Measurements from ENCODE around the gene RACGAP1.

The RACGAP1 gene

DNA sequence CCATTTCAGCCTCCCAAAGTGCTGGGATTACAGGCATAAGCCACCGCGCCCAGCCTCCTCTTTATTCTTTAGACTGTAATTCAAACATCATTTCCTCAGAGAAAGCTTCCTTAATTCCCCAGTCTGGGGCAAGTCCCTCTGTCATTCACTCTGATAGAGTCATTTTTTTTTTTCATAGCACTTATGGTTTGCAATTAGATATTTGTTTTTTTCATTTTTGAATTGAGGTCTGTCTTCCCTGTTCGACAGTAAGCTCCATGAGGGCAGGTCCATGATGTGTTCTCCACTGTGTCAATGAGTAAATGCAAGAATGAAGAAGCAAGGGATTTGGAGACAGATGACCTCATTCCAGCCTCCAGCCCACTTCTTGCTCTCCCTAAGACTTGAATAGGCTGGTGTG lies 44.2 kb upstream of the RACGAP1 start:
- POLR2A ChIA-PET, result no interaction called here
- CTCF ChIA-PET, result interaction anchor here (0.7 to 2.7 kb wide), 5 partner anchors 9 to 102 kb away, joined by 3 to 32 read pairs (median 8); no protein-coding TSS in a partner anchor

DNA sequence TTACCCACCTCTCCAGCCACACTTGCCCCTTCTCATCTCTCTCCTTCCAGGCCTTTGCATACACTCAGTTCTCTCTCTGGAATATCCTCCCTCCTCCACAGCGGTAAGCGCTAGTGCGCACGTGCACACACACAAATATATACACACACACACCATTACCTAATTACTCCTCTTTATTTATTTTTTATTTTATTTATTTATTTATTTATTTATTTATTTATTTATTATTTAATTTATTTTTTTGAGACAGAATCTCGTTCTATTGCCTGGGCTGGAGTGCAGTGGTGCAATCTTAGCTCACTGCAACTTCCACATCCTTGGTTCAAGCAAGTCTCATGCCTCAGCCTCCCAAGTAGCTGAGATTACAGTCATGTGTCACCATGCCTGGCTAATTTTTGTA lies 43.8 kb upstream of the RACGAP1 start:
- POLR2A ChIA-PET, result no interaction called here
- CTCF ChIA-PET, result interaction anchor here (0.7 to 2.7 kb wide), 3 partner anchors 95 to 107 kb away, joined by 3 to 32 read pairs (median 3); no protein-coding TSS in a partner anchor
- TF ChIP-seq FOXM1 (IDR thresholded peaks at IDR 0.05; ENCODE audit: borderline replicate concordance) (no peak), L3MBTL2 (conservative IDR thresholded peaks at IDR 0.05) (no peak), SUZ12 (IDR thresholded peaks at IDR 0.05) (no peak), HDGF (IDR thresholded peaks at IDR 0.05; ENCODE audit: borderline replicate concordance) (no peak), BHLHE40 (IDR thresholded peaks at IDR 0.05; ENCODE audit: borderline replicate concordance) (no peak), ZNF384 (IDR thresholded peaks at IDR 0.05) (no peak), ARNT (IDR thresholded peaks at IDR 0.05) (no peak), FOXK2 (IDR thresholded peaks at IDR 0.05) (no peak), ELF4 (IDR thresholded peaks at IDR 0.05) (no peak), TARDBP (IDR thresholded peaks at IDR 0.05) (no peak), CTBP1 (IDR thresholded peaks at IDR 0.05; ENCODE audit: borderline replicate concordance) (no peak), SP1 (IDR thresholded peaks at IDR 0.05) (no peak), NFRKB (IDR thresholded peaks at IDR 0.05) (no peak)
- TF ChIP-seq, protein P1, sequence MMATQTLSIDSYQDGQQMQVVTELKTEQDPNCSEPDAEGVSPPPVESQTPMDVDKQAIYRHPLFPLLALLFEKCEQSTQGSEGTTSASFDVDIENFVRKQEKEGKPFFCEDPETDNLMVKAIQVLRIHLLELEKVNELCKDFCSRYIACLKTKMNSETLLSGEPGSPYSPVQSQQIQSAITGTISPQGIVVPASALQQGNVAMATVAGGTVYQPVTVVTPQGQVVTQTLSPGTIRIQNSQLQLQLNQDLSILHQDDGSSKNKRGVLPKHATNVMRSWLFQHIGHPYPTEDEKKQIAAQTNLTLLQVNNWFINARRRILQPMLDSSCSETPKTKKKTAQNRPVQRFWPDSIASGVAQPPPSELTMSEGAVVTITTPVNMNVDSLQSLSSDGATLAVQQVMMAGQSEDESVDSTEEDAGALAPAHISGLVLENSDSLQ (IDR thresholded peaks at IDR 0.05), result no peak
- DNase-seq (ENCODE audit: extremely low spot score), result no peak

More for the DNA sequence above, 44.2 kb upstream of the RACGAP1 start:
- no peak for DNase-seq (ENCODE audit: extremely low spot score)
- TF ChIP-seq SP1 (IDR thresholded peaks at IDR 0.05) (no peak), FOXA1 (IDR thresholded peaks at IDR 0.05) (no peak)
- TF ChIP-seq, protein P1 (IDR thresholded peaks at IDR 0.05), result no peak

DNA sequence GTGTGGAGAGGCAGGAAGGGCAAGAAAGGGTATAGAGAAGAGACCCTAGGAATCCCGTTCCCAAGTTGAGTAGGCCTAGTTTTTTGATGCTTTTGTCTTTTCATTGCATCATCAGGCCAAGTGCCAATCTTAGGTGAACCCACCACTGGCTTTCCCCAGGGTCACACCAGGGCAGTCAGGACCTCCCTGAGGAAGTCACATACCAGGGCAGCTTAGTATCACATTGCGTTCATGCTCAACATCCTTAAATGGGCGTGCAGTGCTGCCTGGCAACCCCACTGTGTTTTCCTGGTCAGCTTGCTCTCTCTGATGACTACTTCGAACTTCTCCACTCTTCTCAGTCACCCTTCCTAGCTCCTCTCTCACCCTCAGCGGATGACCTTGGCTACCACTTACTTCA lies 41.1 kb upstream of the RACGAP1 start:
- ChIA-PET CTCF (interaction anchor here (1.7 to 2.7 kb wide), 2 partner anchors 27 to 99 kb away, joined by 6 to 9 read pairs; no protein-coding TSS in a partner anchor), POLR2A (interaction anchor here (1.1 to 1.5 kb wide), 3 partner anchors 18 to 223 kb away, joined by 3 to 4 read pairs (median 4); partner anchors contain the start of genes BCDIN3D and SMARCD1)
- TF ChIP-seq ELF4 (IDR thresholded peaks at IDR 0.05) (no peak), FOXK2 (IDR thresholded peaks at IDR 0.05) (no peak), BHLHE40 (IDR thresholded peaks at IDR 0.05; ENCODE audit: borderline replicate concordance) (no peak), FOXA1 (IDR thresholded peaks at IDR 0.05) (no peak), TARDBP (IDR thresholded peaks at IDR 0.05) (no peak), SUZ12 (IDR thresholded peaks at IDR 0.05) (no peak), ZNF384 (IDR thresholded peaks at IDR 0.05) (no peak), NFRKB (IDR thresholded peaks at IDR 0.05) (no peak), CTBP1 (IDR thresholded peaks at IDR 0.05; ENCODE audit: borderline replicate concordance) (no peak), ARNT (IDR thresholded peaks at IDR 0.05) (no peak), LEF1 (IDR thresholded peaks at IDR 0.05; ENCODE audit: borderline replicate concordance) (no peak), FOXM1 (IDR thresholded peaks at IDR 0.05; ENCODE audit: borderline replicate concordance) (no peak), L3MBTL2 (conservative IDR thresholded peaks at IDR 0.05) (no peak), HDGF (IDR thresholded peaks at IDR 0.05; ENCODE audit: borderline replicate concordance) (no peak), SP1 (IDR thresholded peaks at IDR 0.05) (no peak)
- no peak for DNase-seq (ENCODE audit: extremely low spot score)

DNA sequence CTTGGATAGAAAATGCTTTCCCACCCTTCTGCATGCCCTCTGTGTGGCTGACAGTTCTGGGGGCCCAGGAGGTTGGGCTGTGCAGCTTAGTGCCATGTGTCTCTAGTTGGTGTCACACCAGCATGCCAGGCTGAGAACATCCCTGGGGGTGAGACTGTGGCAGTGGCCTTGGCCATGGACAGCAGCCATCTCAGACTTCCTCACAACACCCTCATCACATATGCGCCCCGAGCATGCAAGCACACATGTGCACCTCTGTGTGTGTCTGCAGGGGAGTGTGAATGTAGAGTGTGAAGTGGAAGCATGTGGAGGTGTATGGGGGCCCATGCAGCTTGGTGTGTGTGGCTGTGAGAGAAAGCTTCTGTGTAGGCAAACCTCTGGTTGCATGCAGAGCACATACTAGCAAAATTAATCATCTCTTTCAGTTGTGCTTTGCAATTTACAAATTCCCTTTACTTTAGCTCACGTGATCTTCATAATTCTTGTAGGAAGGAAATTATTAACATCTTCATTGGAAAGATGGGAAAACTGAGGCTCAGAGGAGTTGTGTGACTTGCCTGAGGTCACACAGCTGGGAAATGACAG lies 40.5 kb upstream of the RACGAP1 start:
- no peak for TF ChIP-seq HDGF (IDR thresholded peaks at IDR 0.05; ENCODE audit: borderline replicate concordance)
- no peak for TF ChIP-seq FOXM1 (IDR thresholded peaks at IDR 0.05; ENCODE audit: borderline replicate concordance)
- no peak for TF ChIP-seq FOXK2 (IDR thresholded peaks at IDR 0.05)
- TF ChIP-seq SP1 (IDR thresholded peaks at IDR 0.05), result no peak
- TF ChIP-seq, protein P1 (IDR thresholded peaks at IDR 0.05), result no peak
- POLR2A ChIA-PET, result interaction anchor here (1.1 to 1.2 kb wide), 2 partner anchors 19 to 40 kb away, joined by 3 to 4 read pairs; partner anchors contain the start of gene SMARCD1
- no peak for DNase-seq (ENCODE audit: extremely low spot score)
- CTCF ChIA-PET, result interaction anchor here (1.8 to 2.7 kb wide), 2 partner anchors 27 to 99 kb away, joined by 5 to 9 read pairs; no protein-coding TSS in a partner anchor

DNA sequence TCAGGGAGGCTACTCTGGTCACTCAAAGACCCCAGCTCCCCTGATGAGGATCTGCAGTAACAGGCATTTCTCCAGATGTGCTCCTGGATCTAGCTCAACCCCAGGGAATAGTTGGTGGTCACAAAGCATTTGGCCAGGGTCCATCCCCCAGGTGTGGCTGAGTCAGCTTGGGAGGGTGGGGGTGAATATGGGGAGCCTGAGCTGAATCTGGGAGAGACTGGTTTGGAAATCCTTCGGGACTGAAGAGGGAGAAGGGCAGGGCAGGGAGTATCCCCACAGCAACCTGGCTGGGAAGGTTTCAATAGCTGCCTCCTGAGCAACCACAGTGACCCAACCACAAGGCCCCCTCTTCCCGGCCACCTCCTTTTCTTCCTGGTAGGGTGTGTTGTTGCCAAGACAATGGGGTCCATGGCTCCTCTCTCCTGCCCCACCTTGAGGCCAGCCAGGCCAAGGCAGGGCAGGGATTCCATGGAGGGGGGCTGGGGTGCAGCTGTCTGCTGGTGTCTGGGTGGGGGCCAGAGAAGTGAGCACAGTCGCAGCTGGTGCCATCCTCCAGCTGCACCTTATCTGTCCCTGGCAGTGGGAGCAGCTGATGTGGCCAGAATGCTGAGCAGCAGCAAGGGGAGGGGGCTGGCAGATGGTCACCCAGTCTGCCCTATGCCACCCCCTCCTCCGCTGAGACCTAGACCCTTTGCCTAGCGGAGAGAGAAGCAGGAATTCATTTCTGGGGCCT lies 37.6 kb upstream of the RACGAP1 start:
- CTCF ChIA-PET, result interaction anchor here (0.6 kb wide), 1 partner anchor 94 kb away, joined by 4 read pairs; no protein-coding TSS in a partner anchor
- TF ChIP-seq ARNT (IDR thresholded peaks at IDR 0.05) (no peak), FOXA1 (IDR thresholded peaks at IDR 0.05) (no peak), FOXK2 (IDR thresholded peaks at IDR 0.05) (no peak), SP1 (IDR thresholded peaks at IDR 0.05) (no peak), HDGF (IDR thresholded peaks at IDR 0.05; ENCODE audit: borderline replicate concordance) (no peak), NFRKB (IDR thresholded peaks at IDR 0.05) (no peak), ZNF384 (IDR thresholded peaks at IDR 0.05) (no peak), ELF4 (IDR thresholded peaks at IDR 0.05) (no peak)
- TF ChIP-seq, protein P1 (IDR thresholded peaks at IDR 0.05), result no peak
- POLR2A ChIA-PET, result no interaction called here
- no peak for DNase-seq (ENCODE audit: extremely low spot score)

Data from HEK293T (cell line).